ENCODE measurements around the gene SPRR2A.

DNA sequence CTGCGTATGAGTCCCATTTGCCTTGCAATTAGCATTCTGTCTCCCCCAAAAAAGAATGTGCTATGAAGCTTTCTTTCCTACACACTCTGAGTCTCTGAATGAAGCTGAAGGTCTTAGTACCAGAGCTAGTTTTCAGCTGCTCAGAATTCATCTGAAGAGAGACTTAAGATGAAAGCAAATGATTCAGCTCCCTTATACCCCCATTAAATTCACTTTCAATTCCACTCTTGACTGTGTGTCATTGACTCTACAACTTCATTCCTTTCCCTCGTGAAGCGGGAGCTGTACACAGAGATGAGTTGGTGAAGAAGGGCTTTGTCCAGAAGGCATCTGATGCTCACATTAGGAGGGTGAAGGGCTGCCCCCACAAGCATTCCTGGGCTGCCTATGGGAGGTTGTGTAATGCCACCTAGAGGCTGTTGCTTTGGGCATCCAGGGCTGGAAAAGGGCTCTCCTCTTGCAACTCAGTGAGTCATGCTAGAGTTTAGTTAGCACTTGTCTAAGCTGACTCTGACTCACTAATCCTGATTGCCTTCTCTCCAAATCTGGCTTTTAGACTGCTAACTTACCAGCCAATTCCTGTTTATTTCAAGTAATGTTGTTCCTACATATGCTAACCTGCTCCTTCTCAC lies 24.5 kb downstream of the SPRR2A start:
- no peak for TF ChIP-seq EP300 (IDR thresholded peaks at IDR 0.05)
- TF ChIP-seq POLR2A (IDR thresholded peaks at IDR 0.05) = no peak
